ENCODE measurements around the gene RAB8B.

Gene RAB8B

DNA sequence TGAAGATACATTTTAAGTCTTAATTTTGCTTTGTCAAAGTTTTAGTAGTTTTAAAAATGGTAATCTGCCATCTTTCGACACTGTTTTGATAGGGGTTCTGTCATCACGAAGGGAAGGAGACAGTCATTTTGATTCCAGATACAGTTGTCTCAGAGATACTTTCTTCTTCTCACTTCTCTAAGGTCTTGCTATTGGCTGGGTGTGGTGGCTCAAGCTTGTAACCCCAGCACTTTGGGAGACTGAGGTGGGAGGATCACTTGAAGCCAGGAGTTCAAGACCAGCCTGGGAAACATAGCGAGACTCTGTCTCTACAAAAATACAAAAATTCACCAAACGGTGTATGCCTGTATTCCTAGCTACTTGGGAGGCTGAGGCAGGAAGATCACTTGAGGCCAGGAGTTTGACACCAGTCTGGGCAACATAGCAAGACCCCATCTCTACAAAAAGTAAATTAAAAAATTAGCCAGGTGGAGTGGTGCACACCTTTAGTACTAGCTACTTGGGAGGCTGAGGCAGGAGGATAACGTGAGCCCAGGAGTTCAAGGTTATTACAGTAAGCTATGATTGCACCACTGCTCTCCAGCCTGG lies 3.3 kb downstream of the RAB8B start:
- DNase-seq = no peak
- Histone ChIP-seq H2AFZ (ENCODE audit: low read length) (0 out of 2 replicates have a peak overlapping the region, but pooled peaks have one; percentile 15), H3K4me2 (ENCODE audit: low read depth, low read length) (peak overlapping the region; percentile 87), H3K27me3 (replicated peaks; ENCODE audit: insufficient read depth, low read length) (no peaks in the 10 kb centered on the region), H3K9me3 (replicated peaks; ENCODE audit: insufficient read depth, low read length) (no peaks in the 10 kb centered on the region), H3K9me2 (replicated peaks; ENCODE audit: insufficient read depth, low read length) (no peaks in the 10 kb centered on the region), H3K4me1 (ENCODE audit: low read length) (peaks cover 45% of the 10 kb centered on the region), H3K36me3 (replicated peaks; ENCODE audit: insufficient read depth, low read length) (no peaks in the 10 kb centered on the region), H4K20me1 (ENCODE audit: insufficient read depth, low read length) (no peaks in the 10 kb centered on the region), H3K9ac (ENCODE audit: low read length) (peak overlapping the region; percentile 19; the same call in 1 of the 2 replicates), H3K27ac (ENCODE audit: low read length) (peak overlapping the region; percentile 85), H3K79me2 (ENCODE audit: low read length) (peaks cover 68% of the 10 kb centered on the region), H3K4me3 (ENCODE audit: low read length) (peak overlapping the region; percentile 24), H3F3A (ENCODE audit: insufficient read depth, low read length) (peaks cover 41% of the 10 kb centered on the region)
- no peak for TF ChIP-seq EZH2phosphoT487 (IDR thresholded peaks at IDR 0.05; ENCODE audit: low read length)
- TF ChIP-seq EZH2 (optimal IDR thresholded peaks at IDR 0.05; ENCODE audit: low read depth, low read length) = no peak
- TF ChIP-seq, protein P1, sequence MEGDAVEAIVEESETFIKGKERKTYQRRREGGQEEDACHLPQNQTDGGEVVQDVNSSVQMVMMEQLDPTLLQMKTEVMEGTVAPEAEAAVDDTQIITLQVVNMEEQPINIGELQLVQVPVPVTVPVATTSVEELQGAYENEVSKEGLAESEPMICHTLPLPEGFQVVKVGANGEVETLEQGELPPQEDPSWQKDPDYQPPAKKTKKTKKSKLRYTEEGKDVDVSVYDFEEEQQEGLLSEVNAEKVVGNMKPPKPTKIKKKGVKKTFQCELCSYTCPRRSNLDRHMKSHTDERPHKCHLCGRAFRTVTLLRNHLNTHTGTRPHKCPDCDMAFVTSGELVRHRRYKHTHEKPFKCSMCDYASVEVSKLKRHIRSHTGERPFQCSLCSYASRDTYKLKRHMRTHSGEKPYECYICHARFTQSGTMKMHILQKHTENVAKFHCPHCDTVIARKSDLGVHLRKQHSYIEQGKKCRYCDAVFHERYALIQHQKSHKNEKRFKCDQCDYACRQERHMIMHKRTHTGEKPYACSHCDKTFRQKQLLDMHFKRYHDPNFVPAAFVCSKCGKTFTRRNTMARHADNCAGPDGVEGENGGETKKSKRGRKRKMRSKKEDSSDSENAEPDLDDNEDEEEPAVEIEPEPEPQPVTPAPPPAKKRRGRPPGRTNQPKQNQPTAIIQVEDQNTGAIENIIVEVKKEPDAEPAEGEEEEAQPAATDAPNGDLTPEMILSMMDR (IDR thresholded peaks at IDR 0.05; ENCODE audit: low read length) = no peak

DNA sequence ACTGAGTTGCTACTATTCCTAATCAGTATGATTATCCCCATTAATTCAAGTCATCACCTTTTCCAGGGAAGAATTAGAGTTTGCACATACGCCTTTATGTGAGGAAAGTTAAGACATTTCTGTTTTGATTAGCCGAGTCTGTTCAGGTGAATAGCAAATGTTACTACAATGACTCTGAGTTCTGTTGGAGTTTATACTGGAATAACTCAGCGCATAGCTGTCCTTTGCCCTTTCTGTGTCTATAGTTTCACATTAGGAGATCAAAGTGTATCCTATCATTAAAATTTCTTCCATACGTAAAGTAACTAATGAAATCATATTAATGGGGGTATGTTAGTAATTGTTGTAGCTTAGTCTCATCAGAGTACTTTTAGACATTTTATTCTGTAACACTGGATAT lies 4.9 kb downstream of the RAB8B start:
- no peak for DNase-seq
- peaks cover 84% of the 10 kb centered on the region for H3K79me2 ChIP-seq (ENCODE audit: low read length)
- no peaks in the 10 kb centered on the region for H3K36me3 ChIP-seq (replicated peaks; ENCODE audit: insufficient read depth, low read length)
- no peak overlapping the region for H2AFZ ChIP-seq (ENCODE audit: low read length)
- no peaks in the 10 kb centered on the region for H3K9me3 ChIP-seq (replicated peaks; ENCODE audit: insufficient read depth, low read length)
- TF ChIP-seq, protein P1 (IDR thresholded peaks at IDR 0.05; ENCODE audit: low read length) = no peak
- no peak for TF ChIP-seq EZH2phosphoT487 (IDR thresholded peaks at IDR 0.05; ENCODE audit: low read length)
- TF ChIP-seq EZH2 (optimal IDR thresholded peaks at IDR 0.05; ENCODE audit: low read depth, low read length) = no peak
- no peaks in the 10 kb centered on the region for H4K20me1 ChIP-seq (ENCODE audit: insufficient read depth, low read length)
- H3F3A ChIP-seq (ENCODE audit: insufficient read depth, low read length) = peaks cover 33% of the 10 kb centered on the region
- H3K4me2 ChIP-seq (ENCODE audit: low read depth, low read length) = peak overlapping the region; percentile 87
- peak overlapping the region; percentile 14; the same call in 1 of the 2 replicates for H3K9ac ChIP-seq (ENCODE audit: low read length)
- H3K27ac ChIP-seq (ENCODE audit: low read length) = peak overlapping the region; percentile 85; the same call in 1 of the 2 replicates
- no peaks in the 10 kb centered on the region for H3K9me2 ChIP-seq (replicated peaks; ENCODE audit: insufficient read depth, low read length)
- no peaks in the 10 kb centered on the region for H3K27me3 ChIP-seq (replicated peaks; ENCODE audit: insufficient read depth, low read length)
- H3K4me3 ChIP-seq (ENCODE audit: low read length) = peak overlapping the region; percentile 49
- peaks cover 37% of the 10 kb centered on the region for H3K4me1 ChIP-seq (ENCODE audit: low read length)

DNA sequence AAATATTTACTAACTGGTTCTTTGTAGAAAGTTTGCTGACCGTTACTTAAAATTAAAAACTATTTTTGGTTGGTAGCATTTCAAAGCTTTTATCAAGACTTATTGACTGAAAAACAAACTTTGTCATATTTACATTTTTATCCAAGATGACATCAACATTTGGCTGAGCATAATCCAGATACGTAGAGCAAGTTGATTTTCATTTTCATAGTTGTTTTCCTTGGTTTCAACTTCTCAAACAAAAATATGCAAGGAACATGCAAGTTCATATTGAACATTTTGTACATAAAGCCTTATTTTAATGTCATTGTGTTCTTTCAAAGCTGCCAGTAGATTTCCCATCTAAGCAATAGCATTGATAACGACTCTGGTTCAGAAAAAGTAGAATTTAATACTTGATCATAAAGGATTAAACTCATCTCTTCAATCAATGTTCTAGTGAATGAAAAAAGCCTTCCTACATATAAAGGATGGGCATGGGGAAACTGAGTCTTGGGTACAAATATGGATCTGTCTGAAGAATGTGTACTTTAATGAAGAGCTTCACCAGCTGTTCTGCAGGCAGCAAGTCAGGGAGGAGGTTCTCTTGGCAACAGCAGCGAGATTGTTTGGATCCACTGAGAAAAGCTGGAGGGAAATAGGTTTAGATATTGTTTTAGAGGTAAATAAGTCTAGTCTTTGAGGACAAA lies 5.6 kb downstream of the RAB8B start:
- Histone ChIP-seq H3K4me2 (ENCODE audit: low read depth, low read length) (peak overlapping the region; percentile 87; the same call in 1 of the 2 replicates), H3K27ac (ENCODE audit: low read length) (no peak overlapping the region), H3K36me3 (replicated peaks; ENCODE audit: insufficient read depth, low read length) (no peaks in the 10 kb centered on the region)

More for the DNA sequence above, 5.6 kb downstream of the RAB8B start:
- H3K4me1 ChIP-seq (ENCODE audit: low read length) = peaks cover 37% of the 10 kb centered on the region
- no peak overlapping the region for H3K9ac ChIP-seq (ENCODE audit: low read length)
- peaks cover 83% of the 10 kb centered on the region for H3K79me2 ChIP-seq (ENCODE audit: low read length)
- DNase-seq = no peak
- H3F3A ChIP-seq (ENCODE audit: insufficient read depth, low read length) = peaks cover 33% of the 10 kb centered on the region
- H3K9me2 ChIP-seq (replicated peaks; ENCODE audit: insufficient read depth, low read length) = no peaks in the 10 kb centered on the region
- H4K20me1 ChIP-seq (ENCODE audit: insufficient read depth, low read length) = no peaks in the 10 kb centered on the region
- no peaks in the 10 kb centered on the region for H3K27me3 ChIP-seq (replicated peaks; ENCODE audit: insufficient read depth, low read length)
- no peak overlapping the region for H3K4me3 ChIP-seq (ENCODE audit: low read length)
- TF ChIP-seq EZH2 (optimal IDR thresholded peaks at IDR 0.05; ENCODE audit: low read depth, low read length) (no peak), EZH2phosphoT487 (IDR thresholded peaks at IDR 0.05; ENCODE audit: low read length) (no peak)
- TF ChIP-seq, protein P1 (IDR thresholded peaks at IDR 0.05; ENCODE audit: low read length) = no peak
- H2AFZ ChIP-seq (ENCODE audit: low read length) = no peak overlapping the region
- H3K9me3 ChIP-seq (replicated peaks; ENCODE audit: insufficient read depth, low read length) = no peaks in the 10 kb centered on the region

Data from MM.1S (cell line).